ENCODE measurements around the gene INMT.
A peak's percentile ranks its signal among the peaks of the same experiment; 100 is the strongest.

The INMT gene

DNA sequence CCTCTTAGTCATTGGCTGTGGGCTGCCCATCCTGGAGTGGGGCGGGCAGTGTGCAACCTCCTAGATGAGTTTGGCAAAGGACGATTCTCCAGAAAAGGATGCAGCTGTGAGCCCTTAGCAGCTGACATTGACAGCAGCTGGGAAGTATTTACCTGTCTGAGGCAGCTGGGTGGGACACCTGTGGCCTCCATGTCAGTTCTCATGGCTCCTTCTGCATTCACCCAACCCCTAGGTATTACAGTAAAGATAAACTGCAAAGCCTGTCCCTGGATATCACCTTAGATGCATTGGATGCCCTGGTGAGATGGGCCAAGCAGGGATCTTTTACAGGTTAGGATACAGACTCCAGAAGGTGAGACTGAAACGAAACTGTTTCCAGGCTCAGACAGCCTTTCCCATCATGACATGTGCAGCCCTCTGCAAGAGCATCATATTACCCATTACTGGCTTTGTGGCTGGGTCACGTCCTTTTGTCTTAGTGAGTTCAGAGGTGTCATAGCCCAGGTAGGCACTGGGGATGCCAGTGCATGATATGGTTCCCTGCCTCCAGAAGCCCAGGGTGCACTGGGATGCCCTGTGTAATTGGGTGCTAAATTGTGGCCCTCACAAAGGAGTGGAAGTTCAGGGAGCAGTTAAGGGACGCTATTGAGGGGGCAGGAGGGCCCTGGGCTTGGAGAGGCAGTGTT lies 48.2 kb downstream of the INMT start:
- H3K27ac ChIP-seq (replicated peaks): no peak overlapping the region
- DNase-seq (ENCODE audit: low read depth in 1 of 2, low spot score in 1 of 2): no peak
- TF ChIP-seq, protein P1, sequence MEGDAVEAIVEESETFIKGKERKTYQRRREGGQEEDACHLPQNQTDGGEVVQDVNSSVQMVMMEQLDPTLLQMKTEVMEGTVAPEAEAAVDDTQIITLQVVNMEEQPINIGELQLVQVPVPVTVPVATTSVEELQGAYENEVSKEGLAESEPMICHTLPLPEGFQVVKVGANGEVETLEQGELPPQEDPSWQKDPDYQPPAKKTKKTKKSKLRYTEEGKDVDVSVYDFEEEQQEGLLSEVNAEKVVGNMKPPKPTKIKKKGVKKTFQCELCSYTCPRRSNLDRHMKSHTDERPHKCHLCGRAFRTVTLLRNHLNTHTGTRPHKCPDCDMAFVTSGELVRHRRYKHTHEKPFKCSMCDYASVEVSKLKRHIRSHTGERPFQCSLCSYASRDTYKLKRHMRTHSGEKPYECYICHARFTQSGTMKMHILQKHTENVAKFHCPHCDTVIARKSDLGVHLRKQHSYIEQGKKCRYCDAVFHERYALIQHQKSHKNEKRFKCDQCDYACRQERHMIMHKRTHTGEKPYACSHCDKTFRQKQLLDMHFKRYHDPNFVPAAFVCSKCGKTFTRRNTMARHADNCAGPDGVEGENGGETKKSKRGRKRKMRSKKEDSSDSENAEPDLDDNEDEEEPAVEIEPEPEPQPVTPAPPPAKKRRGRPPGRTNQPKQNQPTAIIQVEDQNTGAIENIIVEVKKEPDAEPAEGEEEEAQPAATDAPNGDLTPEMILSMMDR (IDR thresholded peaks at IDR 0.05; ENCODE audit: insufficient read depth, low read length): no peak
- TF ChIP-seq POLR2AphosphoS5 (IDR thresholded peaks at IDR 0.05; ENCODE audit: low read depth) (no peak), SPI1 (IDR thresholded peaks at IDR 0.05; ENCODE audit: borderline replicate concordance, low read depth) (no peak), GABPA (IDR thresholded peaks at IDR 0.05; ENCODE audit: low read depth) (no peak)
- TF ChIP-seq, protein P2, sequence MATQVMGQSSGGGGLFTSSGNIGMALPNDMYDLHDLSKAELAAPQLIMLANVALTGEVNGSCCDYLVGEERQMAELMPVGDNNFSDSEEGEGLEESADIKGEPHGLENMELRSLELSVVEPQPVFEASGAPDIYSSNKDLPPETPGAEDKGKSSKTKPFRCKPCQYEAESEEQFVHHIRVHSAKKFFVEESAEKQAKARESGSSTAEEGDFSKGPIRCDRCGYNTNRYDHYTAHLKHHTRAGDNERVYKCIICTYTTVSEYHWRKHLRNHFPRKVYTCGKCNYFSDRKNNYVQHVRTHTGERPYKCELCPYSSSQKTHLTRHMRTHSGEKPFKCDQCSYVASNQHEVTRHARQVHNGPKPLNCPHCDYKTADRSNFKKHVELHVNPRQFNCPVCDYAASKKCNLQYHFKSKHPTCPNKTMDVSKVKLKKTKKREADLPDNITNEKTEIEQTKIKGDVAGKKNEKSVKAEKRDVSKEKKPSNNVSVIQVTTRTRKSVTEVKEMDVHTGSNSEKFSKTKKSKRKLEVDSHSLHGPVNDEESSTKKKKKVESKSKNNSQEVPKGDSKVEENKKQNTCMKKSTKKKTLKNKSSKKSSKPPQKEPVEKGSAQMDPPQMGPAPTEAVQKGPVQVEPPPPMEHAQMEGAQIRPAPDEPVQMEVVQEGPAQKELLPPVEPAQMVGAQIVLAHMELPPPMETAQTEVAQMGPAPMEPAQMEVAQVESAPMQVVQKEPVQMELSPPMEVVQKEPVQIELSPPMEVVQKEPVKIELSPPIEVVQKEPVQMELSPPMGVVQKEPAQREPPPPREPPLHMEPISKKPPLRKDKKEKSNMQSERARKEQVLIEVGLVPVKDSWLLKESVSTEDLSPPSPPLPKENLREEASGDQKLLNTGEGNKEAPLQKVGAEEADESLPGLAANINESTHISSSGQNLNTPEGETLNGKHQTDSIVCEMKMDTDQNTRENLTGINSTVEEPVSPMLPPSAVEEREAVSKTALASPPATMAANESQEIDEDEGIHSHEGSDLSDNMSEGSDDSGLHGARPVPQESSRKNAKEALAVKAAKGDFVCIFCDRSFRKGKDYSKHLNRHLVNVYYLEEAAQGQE (IDR thresholded peaks at IDR 0.05; ENCODE audit: insufficient replicate concordance, low read depth): no peak
- H3K4me3 ChIP-seq (replicated peaks; ENCODE audit: insufficient read depth, low read length): no peak overlapping the region
- no peaks in the 10 kb centered on the region for H3K27me3 ChIP-seq (ENCODE audit: insufficient read depth, poor library complexity, severe bottlenecking)

DNA sequence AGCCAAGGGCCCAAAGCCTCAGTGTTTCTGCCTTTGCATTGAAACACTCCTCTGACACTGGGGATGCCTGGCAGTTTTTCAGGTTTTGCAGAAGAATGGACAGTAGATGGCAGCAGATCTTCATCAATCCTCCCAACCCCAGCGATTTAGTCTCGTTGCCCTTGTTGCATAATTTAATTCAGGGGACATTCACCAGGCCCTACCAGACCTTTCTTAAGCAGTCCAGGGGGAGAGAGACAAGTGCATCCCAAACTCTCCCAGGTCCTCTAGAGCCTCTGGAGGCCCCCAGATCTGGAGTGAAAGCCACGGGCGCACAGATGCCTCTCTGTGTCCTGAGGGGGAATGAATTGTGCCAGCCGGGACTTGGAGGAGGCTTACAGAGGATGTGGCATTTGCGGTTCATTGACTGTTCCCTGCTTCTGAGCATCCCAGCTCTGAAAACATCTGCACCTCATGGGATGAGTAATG lies 48.9 kb downstream of the INMT start:
- DNase-seq (ENCODE audit: low read depth in 1 of 2, low spot score in 1 of 2): peak; percentile 37 to 50
- Histone ChIP-seq H3K27ac (replicated peaks) (no peak overlapping the region), H3K27me3 (ENCODE audit: insufficient read depth, poor library complexity, severe bottlenecking) (no peaks in the 10 kb centered on the region), H3K4me3 (replicated peaks; ENCODE audit: insufficient read depth, low read length) (no peak overlapping the region)
- TF ChIP-seq, protein P1 (IDR thresholded peaks at IDR 0.05; ENCODE audit: insufficient read depth, low read length): peak; percentile 54
- no peak for TF ChIP-seq GABPA (IDR thresholded peaks at IDR 0.05; ENCODE audit: low read depth)

DNA sequence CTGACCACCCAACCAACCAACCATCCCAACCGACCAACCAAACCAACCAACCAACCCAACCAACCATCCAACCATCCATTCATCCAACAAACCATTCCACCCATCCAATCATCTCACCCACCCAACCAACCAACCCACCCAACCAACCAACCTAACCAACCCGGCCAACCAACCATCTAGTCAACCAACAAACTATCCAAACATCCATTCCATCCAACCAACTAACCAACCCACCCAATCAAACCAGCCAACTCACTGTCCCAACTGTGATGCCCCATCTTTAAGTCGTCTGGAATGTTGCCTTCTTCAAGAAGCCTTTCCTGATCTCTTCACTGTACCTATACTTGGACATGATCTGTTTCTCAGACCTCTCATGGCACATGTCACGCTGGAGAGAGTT lies 50.9 kb downstream of the INMT start:
- no peak for DNase-seq (ENCODE audit: low read depth in 1 of 2, low spot score in 1 of 2)
- no peak overlapping the region for H3K4me3 ChIP-seq (replicated peaks; ENCODE audit: insufficient read depth, low read length)
- no peak overlapping the region for H3K27ac ChIP-seq (replicated peaks)
- TF ChIP-seq, protein P2 (IDR thresholded peaks at IDR 0.05; ENCODE audit: insufficient replicate concordance, low read depth): no peak
- TF ChIP-seq POLR2AphosphoS5 (IDR thresholded peaks at IDR 0.05; ENCODE audit: low read depth) (no peak), GABPA (IDR thresholded peaks at IDR 0.05; ENCODE audit: low read depth) (no peak), SPI1 (IDR thresholded peaks at IDR 0.05; ENCODE audit: borderline replicate concordance, low read depth) (no peak)
- TF ChIP-seq, protein P1 (IDR thresholded peaks at IDR 0.05; ENCODE audit: insufficient read depth, low read length): no peak
- H3K27me3 ChIP-seq (ENCODE audit: insufficient read depth, poor library complexity, severe bottlenecking): no peaks in the 10 kb centered on the region

Measured in HL-60 (cell line).